ENCODE data around the gene RXRG. TPM values are rescaled to one million over a fixed set of nuclear protein-coding genes. Genes with fewer than 3 reads are reported as not detected.
A peak's percentile ranks its signal among the peaks of the same experiment; 100 is the strongest.

The RXRG gene
- not detected in 2 replicates for total RNA-seq
- 1.1 TPM for total RNA-seq (2013)
- polyA plus RNA-seq = not detected in 2 replicates
- polyA minus RNA-seq = not detected in 2 replicates

DNA sequence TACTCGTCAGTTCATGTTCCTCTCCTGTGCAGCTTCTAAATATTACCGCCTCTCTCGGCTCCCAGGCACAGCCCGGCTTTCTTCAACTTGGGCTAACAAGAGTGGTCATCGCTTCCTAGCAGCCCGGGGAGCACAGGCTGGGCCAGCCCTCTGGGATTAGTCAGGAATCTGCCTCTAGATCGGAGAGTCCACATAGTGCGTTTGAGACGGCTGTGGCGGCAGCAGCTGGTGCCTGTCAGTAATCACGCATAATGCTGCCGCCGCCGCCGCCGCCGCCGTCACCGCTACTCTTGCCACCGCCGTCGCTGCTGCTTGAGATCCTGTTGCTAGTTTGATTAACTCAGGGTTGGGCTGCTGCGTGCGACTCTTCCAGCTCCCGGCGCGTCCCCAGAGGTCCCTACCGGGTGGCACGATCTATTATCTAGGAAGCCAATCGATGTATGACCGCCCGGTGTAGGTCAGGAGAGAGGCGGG lies at the start of gene RXRG:
TSS of gene RXRG (minus strand) at position 230 of the 474 bp plus-strand sequence. CDS start 233 bp downstream, outside the sequence.
- CTCF ChIA-PET = no interaction called here
- Histone ChIP-seq H3K9ac (ENCODE audit: low read length) (no peak within 1 kb of the TSS), H3K9me3 (ENCODE audit: control extremely low read depth in 1 of 3, control insufficient read depth in 2 of 3, insufficient read depth in 1 of 3, low read length in 2 of 3) (no peaks in the 10 kb centered on the region), H3K4me3 (ENCODE audit: control extremely low read depth in 1 of 5, extremely low read depth in 1 of 5, insufficient read depth in 1 of 5, low read depth in 2 of 5, low read length in 4 of 5) (peak within 1 kb of the TSS in 1 of 5 experiments; percentile 10), H3K27me3 (replicated peaks in 1 of 4; ENCODE audit: control extremely low read depth in 1 of 4, control insufficient read depth in 3 of 4, insufficient read depth in 4 of 4, low read length in 3 of 4) (peaks cover 0 to 54% (median 35%) of the 10 kb centered on the region in 4 experiments), H3K27ac (ENCODE audit: low read length in 2 of 2) (no peak within 1 kb of the TSS), H4K20me1 (ENCODE audit: control insufficient read depth, insufficient read depth, low read length, poor library complexity, severe bottlenecking) (no peaks in the 10 kb centered on the region), H3K79me2 (ENCODE audit: control insufficient read depth, insufficient read depth, low read length) (no peaks in the 10 kb centered on the region), H3K36me3 (replicated peaks in 1 of 2; ENCODE audit: control extremely low read depth in 1 of 2, control insufficient read depth in 1 of 2, extremely low read depth in 1 of 2, insufficient read depth in 2 of 2, low read length in 1 of 2) (no peaks in the 10 kb centered on the region), H3K4me2 (replicated peaks; ENCODE audit: low read depth, low read length, poor library complexity, severe bottlenecking) (peak within 1 kb of the TSS; percentile 46), H2AFZ (ENCODE audit: insufficient read depth, low read depth, low read length, poor library complexity, severe bottlenecking) (peak within 1 kb of the TSS; percentile 60), H3K4me1 (ENCODE audit: control insufficient read depth in 2 of 2, insufficient read depth in 2 of 2, low read length in 2 of 2) (peaks cover 13 to 16% of the 10 kb centered on the region in 2 donors)
- H3K9me3 Mint-ChIP-seq (ENCODE audit: insufficient read depth) = no peaks in the 10 kb centered on the region
- TF ChIP-seq EZH2 (IDR thresholded peaks at IDR 0.05; ENCODE audit: borderline replicate concordance, insufficient read depth, low read depth, low read length, poor library complexity, severe bottlenecking) = no peak
- TF ChIP-seq, protein P1, sequence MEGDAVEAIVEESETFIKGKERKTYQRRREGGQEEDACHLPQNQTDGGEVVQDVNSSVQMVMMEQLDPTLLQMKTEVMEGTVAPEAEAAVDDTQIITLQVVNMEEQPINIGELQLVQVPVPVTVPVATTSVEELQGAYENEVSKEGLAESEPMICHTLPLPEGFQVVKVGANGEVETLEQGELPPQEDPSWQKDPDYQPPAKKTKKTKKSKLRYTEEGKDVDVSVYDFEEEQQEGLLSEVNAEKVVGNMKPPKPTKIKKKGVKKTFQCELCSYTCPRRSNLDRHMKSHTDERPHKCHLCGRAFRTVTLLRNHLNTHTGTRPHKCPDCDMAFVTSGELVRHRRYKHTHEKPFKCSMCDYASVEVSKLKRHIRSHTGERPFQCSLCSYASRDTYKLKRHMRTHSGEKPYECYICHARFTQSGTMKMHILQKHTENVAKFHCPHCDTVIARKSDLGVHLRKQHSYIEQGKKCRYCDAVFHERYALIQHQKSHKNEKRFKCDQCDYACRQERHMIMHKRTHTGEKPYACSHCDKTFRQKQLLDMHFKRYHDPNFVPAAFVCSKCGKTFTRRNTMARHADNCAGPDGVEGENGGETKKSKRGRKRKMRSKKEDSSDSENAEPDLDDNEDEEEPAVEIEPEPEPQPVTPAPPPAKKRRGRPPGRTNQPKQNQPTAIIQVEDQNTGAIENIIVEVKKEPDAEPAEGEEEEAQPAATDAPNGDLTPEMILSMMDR (IDR thresholded peaks at IDR 0.05) = no peak
- H3K27ac Mint-ChIP-seq = no peak within 1 kb of the TSS
- ATAC-seq (ENCODE audit: low read depth) = no peak
- peaks cover 51% of the 10 kb centered on the region for H3K27me3 Mint-ChIP-seq
- no peak within 1 kb of the TSS for H3K4me3 Mint-ChIP-seq
- WGBS (ENCODE audit: insufficient coverage) = 7% methylated on average over 29 of the region's 33 CpGs
- peak; percentile 11 for DNase-seq
- no peaks in the 10 kb centered on the region for H3K4me1 Mint-ChIP-seq
- POLR2A ChIA-PET = no interaction called here
- intact Hi-C loops (cut with micrococcal nuclease) = no loop called here

DNA sequence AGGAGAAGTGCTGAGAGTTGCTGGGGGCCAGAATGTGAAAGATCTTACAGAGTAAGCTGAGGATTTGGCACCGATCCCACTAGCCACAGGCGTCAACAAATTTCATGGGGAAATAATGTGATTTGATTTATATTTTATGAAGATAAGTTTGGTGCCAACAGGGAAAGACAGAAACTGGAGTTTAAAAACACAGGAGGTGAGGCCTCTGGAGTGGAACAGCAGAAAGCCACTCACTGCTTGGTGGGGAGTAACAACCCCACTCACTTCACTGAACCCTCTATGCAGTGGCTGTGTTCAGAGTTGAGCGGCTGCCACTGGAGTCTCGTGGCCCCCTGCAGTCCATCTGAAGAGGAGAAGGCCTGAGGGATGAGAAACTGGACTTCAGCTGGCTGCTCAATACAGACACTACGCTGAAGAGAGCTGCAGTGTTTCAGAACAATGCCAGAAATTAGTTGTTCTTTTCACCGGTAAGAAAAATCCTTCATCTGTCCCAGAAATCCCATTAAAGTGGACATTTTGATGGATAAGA lies 48.0 kb upstream of the RXRG start:
- no peaks in the 10 kb centered on the region for H3K79me2 ChIP-seq (ENCODE audit: control insufficient read depth, insufficient read depth, low read length)
- H3K4me3 ChIP-seq (ENCODE audit: control extremely low read depth in 1 of 5, extremely low read depth in 1 of 5, insufficient read depth in 1 of 5, low read depth in 2 of 5, low read length in 4 of 5) = no peak overlapping the region
- ChIA-PET CTCF (interaction anchor here (1.5 kb wide), 1 partner anchor 100 kb away, joined by 3 read pairs; no protein-coding TSS in a partner anchor), POLR2A (no interaction called here)
- H3K27me3 ChIP-seq (replicated peaks in 1 of 4; ENCODE audit: control extremely low read depth in 1 of 4, control insufficient read depth in 3 of 4, insufficient read depth in 4 of 4, low read length in 3 of 4) = peaks cover 0 to 7% (median 0%) of the 10 kb centered on the region in 4 experiments
- H2AFZ ChIP-seq (ENCODE audit: insufficient read depth, low read depth, low read length, poor library complexity, severe bottlenecking) = no peak overlapping the region
- H3K27ac ChIP-seq (ENCODE audit: low read length in 2 of 2) = no peak overlapping the region
- WGBS (ENCODE audit: insufficient coverage) = 74% methylated on average over 2 of the region's 6 CpGs
- no peaks in the 10 kb centered on the region for H4K20me1 ChIP-seq (ENCODE audit: control insufficient read depth, insufficient read depth, low read length, poor library complexity, severe bottlenecking)
- H3K27ac Mint-ChIP-seq = no peak overlapping the region
- TF ChIP-seq, protein P1 (IDR thresholded peaks at IDR 0.05) = no peak
- no peak for TF ChIP-seq EZH2 (IDR thresholded peaks at IDR 0.05; ENCODE audit: borderline replicate concordance, insufficient read depth, low read depth, low read length, poor library complexity, severe bottlenecking)
- no peaks in the 10 kb centered on the region for H3K4me1 Mint-ChIP-seq
- DNase-seq = no peak
- H3K9ac ChIP-seq (ENCODE audit: low read length) = no peak overlapping the region
- H3K4me2 ChIP-seq (replicated peaks; ENCODE audit: low read depth, low read length, poor library complexity, severe bottlenecking) = no peak overlapping the region
- no peak for ATAC-seq (ENCODE audit: low read depth)
- intact Hi-C loops (cut with micrococcal nuclease) = no loop called here
- H3K9me3 Mint-ChIP-seq (ENCODE audit: insufficient read depth) = no peaks in the 10 kb centered on the region
- H3K36me3 ChIP-seq (replicated peaks in 1 of 2; ENCODE audit: control extremely low read depth in 1 of 2, control insufficient read depth in 1 of 2, extremely low read depth in 1 of 2, insufficient read depth in 2 of 2, low read length in 1 of 2) = no peaks in the 10 kb centered on the region
- peaks cover 21% of the 10 kb centered on the region for H3K27me3 Mint-ChIP-seq
- H3K4me3 Mint-ChIP-seq = no peak overlapping the region
- no peaks in the 10 kb centered on the region for H3K9me3 ChIP-seq (ENCODE audit: control extremely low read depth in 1 of 3, control insufficient read depth in 2 of 3, insufficient read depth in 1 of 3, low read length in 2 of 3)
- H3K4me1 ChIP-seq (ENCODE audit: control insufficient read depth in 2 of 2, insufficient read depth in 2 of 2, low read length in 2 of 2) = no peaks in the 10 kb centered on the region

Data from B cell (primary cell).